Cortex of kidney (tissue), 1 donor: ENCODE results near the gene TPK1.

ENCODE experiments used
- DNase-seq: peaks from one replicate; lab custom pipeline; 2025; lab: John Stamatoyannopoulos, UW

TPK1 gene

GRCh38 chr7:144528536-144529045 is 307.3 kb downstream of the TPK1 start:
- DNase-seq: no peak

DNA sequence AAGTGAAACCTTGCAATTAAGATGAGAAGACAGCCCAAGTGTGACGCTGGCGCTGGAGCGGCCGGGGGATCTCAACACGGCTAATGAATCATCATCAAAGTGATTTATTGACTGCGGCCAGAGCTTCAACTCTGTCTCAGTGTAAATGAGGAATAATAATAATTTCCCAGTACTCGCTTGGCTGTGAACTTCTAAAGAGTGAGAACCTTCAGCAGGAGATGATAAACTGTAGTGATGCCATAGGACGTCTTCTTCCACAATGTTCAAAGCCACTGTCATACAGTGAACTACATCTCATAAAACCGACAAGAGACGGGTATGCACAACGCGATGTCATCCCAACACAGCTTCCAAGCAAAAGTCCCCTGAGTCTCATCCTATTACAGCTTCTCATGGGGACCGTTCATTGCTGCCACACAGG is 308.8 kb downstream of the TPK1 start:
- no peak for DNase-seq

- no peak for DNase-seq
Observed at GRCh38 chr7:144525956-144526355, 309.9 kb downstream of the TPK1 start.

DNA sequence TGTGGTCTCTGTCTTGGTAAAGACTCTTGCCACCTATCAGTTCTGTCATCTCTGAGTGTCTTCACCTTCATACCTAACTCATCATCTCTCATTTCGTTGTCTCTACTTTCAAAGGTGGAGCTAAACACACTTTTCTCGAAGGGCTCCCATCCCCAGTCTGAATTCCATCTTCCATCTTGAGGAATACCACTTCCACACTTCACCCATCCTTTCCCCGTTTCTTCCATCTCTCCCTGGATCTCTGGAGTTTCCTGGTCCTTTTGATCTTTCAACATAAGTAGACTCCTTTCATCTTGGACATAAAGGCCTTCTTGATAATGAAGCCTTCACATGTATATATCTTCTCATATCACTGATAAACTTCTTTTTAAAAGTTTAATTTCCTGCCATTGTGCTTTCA is 311.6 kb downstream of the TPK1 start:
- no peak for DNase-seq

- no peak for DNase-seq
Observed at GRCh38 chr7:144523621-144524020, 312.2 kb downstream of the TPK1 start.

DNA sequence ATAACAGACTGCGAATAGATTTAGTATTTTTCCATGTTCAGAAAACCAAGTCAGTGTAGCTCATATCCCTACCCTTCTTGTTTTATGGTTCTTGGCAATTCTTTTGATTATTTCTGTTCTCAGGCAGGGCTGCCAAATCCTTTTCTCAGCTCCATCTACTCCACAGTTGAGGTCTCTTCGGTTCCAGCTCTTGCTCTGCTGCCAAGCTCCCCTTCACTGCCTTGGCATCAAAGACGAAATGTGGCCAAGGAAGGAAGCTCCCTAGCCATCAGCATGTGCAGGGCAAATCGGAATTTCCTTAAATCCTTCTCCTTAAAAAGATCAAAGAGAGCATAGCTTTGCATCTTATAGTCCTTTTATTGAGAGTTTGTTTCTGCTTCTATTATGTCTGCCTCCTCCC is 315.9 kb downstream of the TPK1 start:
- no peak for DNase-seq

DNA sequence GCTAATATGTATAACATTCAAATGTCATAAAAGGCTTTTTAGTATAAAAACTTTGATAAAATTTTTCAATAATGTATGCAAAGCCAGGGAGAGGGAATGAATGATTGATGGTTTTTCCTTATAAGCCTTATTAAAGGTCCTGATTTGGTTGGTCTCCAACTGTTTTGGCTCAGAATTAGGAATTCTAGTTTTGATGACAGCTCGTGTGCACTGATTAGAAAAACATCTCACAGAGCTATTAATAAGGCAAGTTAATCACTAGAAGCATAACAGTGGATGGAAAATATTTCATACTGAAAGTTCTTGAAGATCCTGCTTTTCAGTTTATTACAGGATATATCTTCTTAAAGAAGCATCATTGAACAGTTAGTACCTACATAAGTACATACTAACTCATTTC is 317.5 kb downstream of the TPK1 start:
- no peak for DNase-seq

DNA sequence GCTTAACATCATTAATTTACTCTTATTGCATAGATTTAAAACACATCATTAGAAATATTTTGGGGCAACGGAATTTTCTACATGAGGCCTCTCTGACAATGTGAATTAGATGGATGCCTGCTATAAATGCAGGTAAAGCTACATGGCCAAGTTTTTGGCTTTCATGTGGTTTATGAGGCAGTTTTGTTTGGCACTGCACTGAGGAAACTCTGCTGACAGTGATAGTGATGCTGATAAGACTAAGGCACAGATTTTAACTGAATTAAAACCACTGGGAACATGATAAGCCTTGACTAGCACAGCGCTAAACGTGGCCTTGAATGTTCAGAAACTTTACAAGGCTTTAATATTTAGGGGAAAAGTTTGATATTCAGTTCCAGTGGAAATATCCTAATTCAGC is 318.1 kb downstream of the TPK1 start:
- no peak for DNase-seq

DNA sequence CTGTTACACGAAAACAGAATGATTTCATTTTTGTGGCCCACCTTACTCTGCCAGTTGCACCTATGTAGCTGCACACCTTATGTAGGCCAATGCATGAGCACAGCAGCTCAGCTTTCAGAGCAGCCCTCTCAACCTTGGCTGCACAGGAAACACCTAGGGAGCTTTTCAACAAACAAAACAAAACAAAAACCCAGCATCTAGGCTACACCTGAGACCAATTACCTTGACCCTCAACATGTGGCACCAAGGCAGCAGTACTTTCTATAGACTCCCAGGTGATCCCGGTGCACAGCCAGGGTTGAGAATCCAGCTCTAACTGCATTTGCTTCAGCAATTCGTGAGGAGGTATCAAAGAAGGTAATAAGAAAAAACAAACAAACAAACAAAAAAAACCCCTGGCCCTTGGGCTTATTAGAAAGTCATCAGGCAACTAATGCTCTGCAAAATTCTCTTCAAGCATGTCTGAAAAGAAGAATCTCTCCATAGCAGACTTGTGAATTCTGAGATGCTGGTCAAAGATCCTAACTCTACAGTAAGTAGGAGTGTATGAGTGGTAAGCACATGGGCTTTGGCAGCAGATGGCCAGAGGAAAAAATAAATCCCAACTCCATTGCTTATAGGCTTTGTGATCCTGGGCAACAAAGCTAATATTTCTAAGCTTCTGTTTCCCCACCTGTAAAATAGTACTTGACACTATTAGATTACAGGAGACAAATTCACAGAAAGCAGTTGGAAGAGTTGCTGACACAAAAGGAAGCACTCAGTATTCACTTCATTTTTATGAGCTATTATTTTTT is 318.9 kb downstream of the TPK1 start:
- DNase-seq: no peak

GRCh38 chr7:144513334-144513733 is 322.5 kb downstream of the TPK1 start:
- no peak for DNase-seq

- DNase-seq: no peak
Observed at GRCh38 chr7:144510621-144511020, 325.2 kb downstream of the TPK1 start.

- no peak for DNase-seq
Observed at GRCh38 chr7:144508702-144509101, 327.2 kb downstream of the TPK1 start.

DNA sequence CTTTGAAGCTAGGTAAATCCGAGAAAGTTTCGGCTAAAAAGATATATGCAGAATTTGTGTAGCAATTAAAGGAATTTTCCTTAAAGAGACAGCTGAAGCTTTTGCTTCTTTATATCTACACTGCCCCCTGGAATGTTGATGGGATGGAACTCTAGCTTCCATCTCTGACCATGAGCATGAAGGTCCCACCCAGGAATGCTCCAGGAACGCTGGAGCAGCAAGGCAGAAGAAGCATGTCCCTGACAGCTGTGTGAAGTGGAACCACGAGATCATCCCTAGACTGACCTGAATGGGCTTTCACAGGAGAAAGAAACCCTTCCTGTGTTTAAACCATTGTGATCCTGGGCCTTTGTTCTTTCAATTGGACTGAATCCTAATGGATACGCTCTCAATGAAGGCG is 332.6 kb downstream of the TPK1 start:
- DNase-seq: no peak

- no peak for DNase-seq
Observed at GRCh38 chr7:144500225-144500624, 335.6 kb downstream of the TPK1 start.

- DNase-seq: no peak
Observed at GRCh38 chr7:144497282-144497681, 338.6 kb downstream of the TPK1 start.

- DNase-seq: no peak
Observed at GRCh38 chr7:144494355-144494754, 341.5 kb downstream of the TPK1 start.

GRCh38 chr7:144489504-144489903 is 346.3 kb downstream of the TPK1 start:
- DNase-seq: no peak

- DNase-seq: no peak
Observed at GRCh38 chr7:144488977-144489376, 346.9 kb downstream of the TPK1 start.

DNA sequence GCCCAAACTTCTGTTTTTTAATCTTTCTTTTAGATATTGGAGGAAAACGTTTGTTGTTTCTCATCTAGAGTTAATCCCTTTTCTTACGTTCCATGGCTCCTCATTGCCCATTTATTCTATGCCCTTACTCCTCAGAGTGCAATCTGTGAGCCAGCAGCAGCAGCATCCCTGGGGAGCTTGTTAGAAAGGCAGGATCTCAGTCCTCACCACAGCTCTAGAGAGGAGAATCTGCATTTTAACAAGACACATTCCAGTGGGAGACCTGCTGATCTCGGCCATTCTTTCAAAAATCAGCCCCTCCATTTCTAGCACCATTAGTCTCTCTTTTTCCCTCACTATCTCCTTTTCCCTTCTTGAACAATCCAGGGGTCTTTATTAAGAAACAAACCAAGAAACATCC is 348.0 kb downstream of the TPK1 start:
- DNase-seq: no peak

DNA sequence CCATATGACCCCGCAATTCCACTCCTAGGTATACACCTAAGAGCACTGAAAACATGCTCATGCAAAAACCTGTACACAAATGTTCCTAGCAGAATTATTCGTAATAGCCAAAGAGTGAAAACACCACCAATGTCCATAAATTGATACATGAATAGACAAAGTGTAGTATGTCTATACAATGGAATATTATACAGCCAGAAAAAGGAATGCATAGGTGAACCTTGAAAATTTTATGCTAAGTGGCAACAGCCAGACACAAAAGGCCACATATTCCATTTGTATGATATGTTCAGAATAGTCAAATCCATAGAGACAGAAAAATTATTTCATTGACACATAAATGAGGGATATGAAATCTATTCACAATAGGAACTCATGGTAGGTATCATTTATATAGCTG is 351.4 kb downstream of the TPK1 start:
- no peak for DNase-seq

DNA sequence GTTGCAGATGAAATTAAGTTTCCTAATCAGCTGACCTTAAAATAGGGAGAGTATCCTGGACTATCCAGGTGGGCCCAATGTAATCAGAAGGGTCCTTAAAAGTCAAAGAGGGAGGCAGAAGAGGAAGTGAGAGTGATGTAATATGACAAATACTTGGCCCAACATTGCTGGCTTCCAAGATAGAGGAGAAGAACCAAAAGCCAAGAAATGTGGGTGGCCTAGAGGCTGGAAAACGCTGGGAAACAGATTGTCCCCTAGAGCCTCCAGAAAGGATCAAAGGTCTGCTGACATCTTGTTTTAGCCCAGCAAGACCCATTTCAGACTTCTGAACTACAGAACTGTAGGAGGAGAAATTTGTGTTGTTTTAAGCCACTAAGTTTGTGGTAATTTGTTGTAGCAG is 352.7 kb downstream of the TPK1 start:
- no peak for DNase-seq

DNA sequence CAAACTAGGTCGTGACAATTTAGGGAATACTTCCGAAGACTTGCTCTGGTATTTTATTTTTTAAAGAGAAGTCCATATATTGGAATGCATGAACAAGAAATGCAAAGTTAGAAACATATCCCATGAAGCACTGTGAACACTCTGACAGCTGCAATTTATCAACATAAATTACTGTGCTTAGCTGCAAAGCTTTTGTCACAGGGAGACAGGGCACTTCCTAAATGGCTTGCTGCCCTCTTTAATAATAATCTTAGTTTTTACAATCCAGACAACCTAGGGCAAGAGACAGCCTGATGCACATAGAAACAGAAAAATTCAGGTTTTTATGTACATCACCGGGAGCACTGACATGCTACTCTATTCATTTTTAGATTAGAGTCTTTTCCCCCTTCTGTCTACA is 354.0 kb downstream of the TPK1 start:
- no peak for DNase-seq

DNA sequence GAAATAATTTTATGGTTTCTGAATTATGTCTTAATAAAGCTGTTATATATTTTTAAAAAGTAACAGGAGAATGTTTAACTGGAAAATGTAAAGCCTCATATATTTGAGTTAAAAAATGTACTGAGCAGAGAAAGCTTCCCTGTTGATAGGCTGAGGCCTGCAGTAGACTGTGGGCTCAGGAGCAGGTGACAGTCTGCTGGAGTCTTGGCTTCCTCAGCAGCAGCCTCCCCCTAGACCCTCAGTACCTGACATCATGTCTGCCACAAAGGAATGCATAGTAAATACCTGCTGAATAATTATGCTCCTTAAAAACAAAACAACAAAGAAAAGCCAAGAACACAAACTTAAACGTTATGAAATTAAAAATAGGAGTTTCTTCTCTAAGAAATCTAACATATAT is 358.5 kb downstream of the TPK1 start:
- DNase-seq: no peak
